HG02642 (cell line): Measurements from ENCODE around the gene VIPAS39.

Source experiments
- ATAC-seq: cut with Tn5 transposase; IDR thresholded peaks from one replicate; pipeline ENCODE4 v1.9.1; 2021; ENCODE audit warnings: mild to moderate bottlenecking; ENCODE audit not compliant: unreplicated experiment, poor library complexity

The VIPAS39 gene

GRCh38 chr14:77457522-77458248 is at the start of gene VIPAS39, which contains the start of gene AHSA1:
TSS of gene VIPAS39 (minus strand) at chr14:77457601. CDS start at chr14:77454102, 3,499 bp downstream.
TSS of gene AHSA1 (plus strand) at chr14:77458093. CDS start at chr14:77458190, 97 bp downstream.
- peak; percentile 90 for ATAC-seq

- no peak for ATAC-seq
Observed at GRCh38 chr14:77505031-77505430, 47.6 kb upstream of the VIPAS39 start.

GRCh38 chr14:77503138-77503537 is 45.7 kb upstream of the VIPAS39 start:
- ATAC-seq = no peak

- no peak for ATAC-seq
Observed at GRCh38 chr14:77502109-77502782, 44.8 kb upstream of the VIPAS39 start.

GRCh38 chr14:77498984-77499527 is 41.7 kb upstream of the VIPAS39 start:
- peak; percentile 35 for ATAC-seq

GRCh38 chr14:77498120-77498979 is 40.9 kb upstream of the VIPAS39 start, which contains the start of gene ISM2:
TSS of gene ISM2 (minus strand) at chr14:77498816. CDS start at chr14:77498793, 23 bp downstream.
- ATAC-seq = peak; percentile 65

GRCh38 chr14:77495334-77495733 is 37.9 kb upstream of the VIPAS39 start:
- ATAC-seq = no peak

GRCh38 chr14:77491056-77491455 is 33.7 kb upstream of the VIPAS39 start:
- no peak for ATAC-seq

- ATAC-seq = no peak
Observed at GRCh38 chr14:77490347-77490986, 33.1 kb upstream of the VIPAS39 start.

GRCh38 chr14:77489041-77489440 is 31.6 kb upstream of the VIPAS39 start:
- ATAC-seq = no peak

GRCh38 chr14:77488558-77488957 is 31.2 kb upstream of the VIPAS39 start:
- no peak for ATAC-seq

- no peak for ATAC-seq
Observed at GRCh38 chr14:77485901-77486678, 28.7 kb upstream of the VIPAS39 start.

GRCh38 chr14:77485256-77485655 is 27.9 kb upstream of the VIPAS39 start:
- no peak for ATAC-seq

GRCh38 chr14:77482422-77482821 is 25.0 kb upstream of the VIPAS39 start:
- no peak for ATAC-seq

- peak; percentile 86 for ATAC-seq
Observed at GRCh38 chr14:77478796-77479195, 21.4 kb upstream of the VIPAS39 start.

GRCh38 chr14:77478029-77478428 is 20.6 kb upstream of the VIPAS39 start:
- no peak for ATAC-seq

- ATAC-seq = no peak
Observed at GRCh38 chr14:77475432-77476115, 18.2 kb upstream of the VIPAS39 start.

- ATAC-seq = no peak
Observed at GRCh38 chr14:77474479-77475177, 17.2 kb upstream of the VIPAS39 start.
